NCI-H345 (cell line): ENCODE results near the gene PNPLA2.
A peak's percentile ranks its signal among the peaks of the same experiment; 100 is the strongest.

Experiments
- DNase-seq: peaks from one replicate; lab custom pipeline; 2025; lab: John Stamatoyannopoulos, UW

PNPLA2 gene

DNA sequence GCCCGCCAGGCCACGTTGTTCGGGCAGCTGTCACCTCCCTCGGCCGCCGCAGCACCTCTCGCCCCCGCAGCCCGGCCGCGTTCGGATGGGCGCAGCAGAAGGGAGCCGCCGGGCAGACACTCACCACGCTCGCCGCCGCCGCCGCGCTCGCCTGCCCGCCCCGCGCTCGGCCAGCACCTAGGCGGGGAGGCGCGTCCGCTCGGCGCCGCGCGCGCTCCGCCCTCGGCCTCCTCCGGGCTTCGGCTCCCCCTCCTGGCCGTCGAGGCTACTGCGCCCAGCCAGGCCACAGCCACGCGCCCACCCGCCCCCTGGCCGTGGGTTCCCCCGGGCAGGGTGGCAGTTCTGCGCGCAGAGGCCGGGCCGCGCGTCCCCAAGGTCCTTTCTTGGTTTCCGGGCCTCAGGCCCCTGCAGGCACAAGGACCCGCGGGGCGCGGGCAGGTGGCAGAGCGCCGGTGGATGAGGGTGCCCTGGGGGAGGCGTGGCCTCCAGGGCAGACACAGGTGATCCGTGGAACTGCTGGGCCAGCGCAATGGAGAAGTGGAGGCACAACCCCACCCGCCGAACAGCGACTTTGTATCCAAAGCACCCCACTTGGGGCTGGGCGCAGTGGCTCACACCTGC, 20.5 kb upstream of the PNPLA2 start, which contains the start of gene SLC25A22:
Gene SLC25A22, minus strand, starts transcription at position 189 of the 621 bp plus-strand sequence. CDS start 3,275 bp downstream, outside the sequence.
- peak; percentile 86 for DNase-seq

DNA sequence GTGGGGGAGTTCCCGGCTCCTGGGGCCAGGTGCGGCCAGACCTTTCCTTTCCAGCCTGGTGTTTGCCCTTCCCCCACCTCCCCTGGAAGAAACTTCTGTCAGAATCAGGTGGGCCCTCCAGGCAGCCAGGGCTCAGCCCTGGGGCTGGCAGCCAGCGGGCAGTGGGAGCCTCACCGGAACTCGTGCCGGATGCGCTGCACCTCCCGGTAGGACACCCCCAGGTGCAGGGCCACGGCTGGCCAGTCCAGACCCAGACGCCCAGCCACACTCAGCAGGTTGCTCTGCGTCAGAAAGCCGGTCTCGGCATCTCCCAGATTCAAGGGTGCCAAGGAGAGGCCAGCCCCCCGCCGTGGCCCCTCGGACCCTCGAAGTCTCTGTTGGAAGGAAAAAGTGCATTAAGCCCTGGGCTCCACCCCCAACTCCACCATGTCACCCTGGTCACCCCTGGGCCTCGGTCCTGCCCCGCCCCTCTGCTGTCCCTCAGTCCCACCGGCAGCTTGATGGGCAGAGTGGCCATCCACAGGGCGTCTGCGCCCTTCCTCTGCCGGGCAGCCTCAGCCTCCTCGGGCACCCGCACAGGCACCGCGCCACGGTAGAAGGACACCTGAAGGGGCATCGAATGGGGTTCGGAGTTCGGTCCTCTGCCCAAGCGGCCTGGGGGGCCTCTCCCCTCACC, 18.9 kb upstream of the PNPLA2 start:
- no peak for DNase-seq

GRCh38 chr11:800473-800872, 18.2 kb upstream of the PNPLA2 start:
- DNase-seq: no peak

- no peak for DNase-seq
Observed at GRCh38 chr11:801097-801780, 17.5 kb upstream of the PNPLA2 start.

- DNase-seq: no peak
Observed at GRCh38 chr11:802018-802617, 16.6 kb upstream of the PNPLA2 start.

DNA sequence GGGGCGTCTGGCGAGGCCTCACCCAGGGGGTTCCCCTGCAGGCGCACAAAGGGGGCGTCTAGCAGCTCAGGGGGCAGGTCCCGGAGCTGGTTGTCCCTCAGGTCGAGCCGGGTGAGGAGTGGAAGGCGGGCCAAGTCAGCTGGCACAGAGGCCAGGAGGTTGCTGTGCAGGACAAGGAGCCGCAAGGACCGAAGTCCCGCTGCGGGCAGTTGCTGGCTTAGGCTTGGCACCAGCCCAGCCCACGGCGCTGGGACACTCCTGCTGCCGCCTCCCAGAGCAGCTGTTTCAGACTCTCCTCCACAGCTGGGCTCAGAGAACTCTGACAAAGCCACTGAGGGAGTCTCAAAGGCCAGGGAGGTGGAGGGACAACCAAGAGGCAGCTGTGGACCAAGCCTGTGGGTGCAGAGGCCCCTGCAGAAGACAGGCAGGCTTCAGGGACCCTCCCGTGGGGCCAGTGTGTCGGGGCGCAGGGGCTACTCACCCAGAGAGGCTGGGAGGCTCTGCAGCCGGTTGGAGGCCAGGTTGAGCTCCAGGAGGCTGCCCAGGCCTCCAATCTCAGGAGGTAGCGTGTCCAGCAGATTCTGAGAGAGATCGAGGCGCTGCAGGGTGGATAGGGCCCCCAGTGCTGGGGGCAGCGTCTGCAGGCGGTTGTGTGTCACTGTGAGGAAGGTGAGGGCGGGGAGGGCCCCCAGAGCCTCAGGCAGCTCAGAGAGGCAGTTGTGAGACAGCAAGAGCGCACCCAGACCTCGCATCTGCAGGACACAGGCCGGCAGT, 15.8 kb upstream of the PNPLA2 start:
- no peak for DNase-seq

DNA sequence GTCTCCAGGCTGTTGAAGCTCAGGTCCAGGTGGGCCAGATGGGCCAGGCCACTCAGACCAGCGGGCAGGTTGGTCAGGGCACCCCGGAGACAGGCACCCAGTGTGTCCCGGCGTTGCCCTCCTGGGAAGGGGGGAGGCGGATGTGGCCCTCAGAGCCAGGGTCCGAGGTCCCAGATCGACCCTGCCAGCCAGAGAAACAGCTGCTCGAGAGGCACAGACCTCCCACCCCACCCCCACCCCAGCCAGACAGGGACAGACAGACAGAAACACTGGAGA, 15.3 kb upstream of the PNPLA2 start:
- DNase-seq: no peak

DNA sequence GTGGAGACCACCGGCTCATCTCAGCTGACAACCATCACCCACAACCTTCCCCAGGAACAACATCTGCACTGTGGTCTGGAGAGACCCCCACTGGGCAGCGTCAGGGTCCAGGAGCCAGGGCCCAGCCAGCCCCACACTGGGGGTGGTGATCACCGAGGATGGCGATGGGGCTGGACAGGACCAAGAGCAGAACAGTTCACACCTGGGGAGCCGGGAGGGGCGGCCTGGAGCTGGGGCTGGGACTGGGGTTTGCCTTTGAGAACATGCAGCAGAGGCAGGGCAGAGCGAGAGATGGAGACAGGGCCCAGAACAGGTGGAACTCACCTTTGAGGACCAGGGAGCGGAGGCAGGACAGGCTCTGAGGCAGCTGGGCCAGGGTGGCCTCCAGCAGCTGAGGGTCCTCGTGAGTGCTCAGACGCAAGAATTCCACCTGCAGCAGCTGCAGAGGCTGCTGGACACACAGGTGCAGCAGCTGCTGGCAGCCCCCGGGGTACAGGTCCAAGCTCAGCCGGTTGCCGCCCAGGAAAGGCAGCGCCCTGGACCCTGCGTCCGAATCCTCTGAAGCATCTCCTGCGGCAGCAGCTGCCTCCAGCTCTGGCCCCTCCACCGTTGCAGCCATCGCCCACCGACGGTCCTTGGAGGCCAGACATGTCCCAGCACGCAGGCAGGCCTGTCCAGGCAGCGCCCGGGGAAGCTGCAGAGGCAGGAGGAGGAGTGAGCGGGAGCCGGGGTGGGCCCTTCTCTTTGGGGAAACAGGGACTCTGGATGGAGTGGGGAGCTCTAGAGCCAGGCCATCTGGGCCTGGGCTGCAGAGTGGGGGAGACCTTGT, 14.7 kb upstream of the PNPLA2 start:
- peak; percentile 67 for DNase-seq

DNA sequence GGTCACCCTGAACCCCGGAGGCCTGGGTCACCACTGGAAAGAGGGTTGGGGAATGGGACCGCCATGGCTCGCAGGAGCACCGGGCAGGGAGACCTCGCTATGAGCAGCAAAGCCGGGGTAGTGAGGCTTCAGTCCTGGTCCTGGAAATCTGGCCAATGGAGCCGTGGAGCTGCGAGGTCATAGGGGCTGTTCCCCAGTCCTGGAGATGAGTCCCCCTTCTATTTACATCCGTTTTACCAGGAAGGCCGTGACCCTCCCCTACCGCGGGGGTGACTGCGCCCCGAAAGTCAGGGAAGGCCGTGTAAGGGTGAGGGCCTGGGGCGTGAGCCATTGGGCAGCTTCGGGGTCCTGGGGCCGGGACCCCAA, 14.1 kb upstream of the PNPLA2 start:
- no peak for DNase-seq

DNA sequence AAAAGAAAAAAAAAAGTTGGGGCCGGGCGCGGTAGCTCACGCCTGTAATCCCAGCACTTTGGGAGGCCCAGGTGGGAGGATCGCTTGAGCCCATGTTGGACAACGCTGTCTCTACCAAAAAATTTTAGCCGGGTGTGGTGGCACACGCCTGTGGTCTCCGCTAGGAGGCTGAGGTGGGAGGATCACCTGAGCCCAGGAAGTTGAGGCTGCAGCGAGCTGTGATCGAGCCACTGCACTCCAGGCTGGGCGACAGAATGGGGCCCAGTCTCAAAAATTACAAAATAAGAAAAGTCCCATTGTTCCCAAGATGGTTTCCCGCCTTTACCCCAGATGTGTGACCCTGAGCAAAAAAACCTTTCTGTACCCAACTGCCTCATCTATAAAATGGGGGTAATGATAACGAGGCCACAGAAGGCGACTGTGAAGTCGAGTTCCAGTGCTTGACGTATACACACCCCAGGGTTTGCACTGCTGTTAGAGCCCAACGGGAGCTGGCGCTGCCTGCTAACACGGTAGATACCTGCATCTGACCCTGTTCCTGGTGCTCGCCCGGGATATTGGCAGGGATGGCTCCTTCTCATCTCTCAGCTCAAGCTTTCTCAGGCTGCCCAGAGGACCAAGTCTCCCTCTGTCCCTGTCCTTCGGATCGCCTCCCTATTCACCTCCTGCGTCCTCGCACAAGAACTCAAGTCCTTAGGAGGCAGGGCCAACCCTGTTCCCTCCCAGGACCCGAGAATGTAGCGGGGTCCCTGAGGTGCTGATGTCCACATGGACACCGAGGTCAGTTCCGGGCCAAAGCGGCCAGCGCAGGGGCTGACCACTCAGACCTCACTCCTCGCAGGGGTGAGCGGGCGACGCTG, 10.1 kb upstream of the PNPLA2 start:
- DNase-seq: no peak

- DNase-seq: peak; percentile 98
Observed at GRCh38 chr11:809287-810039, 9.3 kb upstream of the PNPLA2 start, which contains the start of gene RPLP2. TSS of gene RPLP2 (plus strand) at chr11:809967. CDS start at chr11:810235, 268 bp downstream.

DNA sequence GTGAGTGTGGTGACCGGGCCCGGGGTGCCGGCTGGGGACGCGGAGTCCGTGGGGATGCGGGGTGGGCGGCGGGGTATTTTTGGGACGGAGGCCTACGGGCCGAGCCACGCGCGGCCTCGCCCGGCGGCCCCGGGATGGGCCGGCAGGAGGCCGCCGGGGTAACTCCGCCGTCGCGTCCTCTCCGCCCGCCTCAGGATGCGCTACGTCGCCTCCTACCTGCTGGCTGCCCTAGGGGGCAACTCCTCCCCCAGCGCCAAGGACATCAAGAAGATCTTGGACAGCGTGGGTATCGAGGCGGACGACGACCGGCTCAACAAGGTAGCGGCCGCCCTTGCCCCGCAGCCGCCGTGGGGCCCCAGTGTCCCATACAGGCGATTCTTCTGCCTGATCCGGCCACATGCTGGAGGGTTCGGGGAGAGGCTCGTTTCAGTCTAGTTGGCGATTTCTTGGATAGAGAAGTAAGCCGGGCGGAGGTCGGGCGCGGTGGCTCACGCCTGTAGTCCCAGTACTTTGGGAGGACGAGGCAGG, 8.6 kb upstream of the PNPLA2 start:
- no peak for DNase-seq

GRCh38 chr11:811446-812245, 7.1 kb upstream of the PNPLA2 start:
- DNase-seq: no peak

- DNase-seq: no peak
Observed at GRCh38 chr11:812390-812789, 6.3 kb upstream of the PNPLA2 start.

- DNase-seq: no peak
Observed at GRCh38 chr11:813072-813455, 5.7 kb upstream of the PNPLA2 start.

GRCh38 chr11:813456-814096, 5.1 kb upstream of the PNPLA2 start:
- no peak for DNase-seq

DNA sequence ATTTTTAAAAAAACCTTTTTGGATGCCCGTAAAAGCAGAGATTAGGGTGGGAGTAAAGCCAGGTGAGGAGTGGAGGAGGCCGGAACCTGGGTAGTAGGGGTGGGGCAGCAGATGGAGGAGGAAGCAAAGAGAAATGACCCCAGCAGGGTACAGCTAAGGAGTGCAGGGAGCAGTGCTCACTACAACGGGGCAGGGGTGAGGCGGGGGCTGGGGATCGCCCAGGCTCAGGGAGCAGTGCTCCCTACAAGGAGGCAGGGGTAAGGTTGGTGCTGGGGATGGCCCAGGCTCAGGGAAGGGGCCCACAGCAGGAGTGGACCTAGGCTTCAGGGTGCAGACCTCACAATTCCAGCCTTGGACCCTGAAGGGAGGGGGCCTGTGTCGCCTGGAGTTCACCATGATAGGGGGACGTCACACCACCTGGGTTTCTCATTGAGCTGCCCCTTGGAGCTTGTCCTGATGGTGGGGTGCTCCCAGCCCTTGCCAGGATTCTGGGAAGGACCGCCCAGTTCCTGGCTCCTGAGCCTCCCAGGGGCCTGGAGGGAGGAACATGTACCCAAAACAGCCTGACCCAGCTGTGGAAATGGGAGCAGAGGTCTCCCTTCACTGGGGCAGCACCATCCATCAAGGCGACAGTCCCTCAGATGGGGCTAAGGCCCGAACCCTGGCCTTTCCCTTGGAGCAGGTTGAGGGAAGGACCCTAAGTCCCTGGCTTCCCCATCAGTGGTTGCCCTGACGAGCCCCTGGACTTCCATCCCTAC, 2.9 kb upstream of the PNPLA2 start:
- no peak for DNase-seq
